DOHH2 (cell line): Measurements from ENCODE around the gene LYSMD4.

Source experiments
- H3F3A ChIP-seq: fragments of 200-600 bp; sonication (generic), shearing (Covaris generic); 2 replicates; pipeline ENCODE4 v1.6.0; 2016; ENCODE audit warnings: antibody characterized with exemption, mild to moderate bottlenecking; ENCODE audit not compliant: control insufficient read depth, insufficient read depth
- H3K27ac ChIP-seq: fragments of 200-600 bp; sonication (generic); 2 replicates; pipeline ENCODE4 v1.5.1; 2014; ENCODE audit warnings: low read depth, mild to moderate bottlenecking, low read length, moderate library complexity
- H3K27me3 ChIP-seq: fragments of 200-600 bp; sonication (generic); 2 replicates; pipeline ENCODE4 v1.6.1; 2014; ENCODE audit warnings: mild to moderate bottlenecking, low read length, mixed read lengths; ENCODE audit not compliant: control insufficient read depth
- H3K36me3 ChIP-seq: fragments of 200-600 bp; sonication (generic); 2 replicates; pipeline ENCODE4 v1.6.1; 2014; ENCODE audit warnings: mild to moderate bottlenecking, low read length, moderate library complexity, mixed read lengths; ENCODE audit not compliant: control insufficient read depth
- H3K4me1 ChIP-seq: fragments of 200-600 bp; sonication (generic); 2 replicates; pipeline ENCODE4 v1.6.1; 2014; ENCODE audit warnings: mild to moderate bottlenecking, low read length, mixed read lengths; ENCODE audit not compliant: control insufficient read depth
- H3K4me2 ChIP-seq: fragments of 200-600 bp; sonication (generic); 2 replicates; pipeline ENCODE4 v1.6.0; 2014; ENCODE audit warnings: mild to moderate bottlenecking, low read length, moderate library complexity
- H3K4me3 ChIP-seq: fragments of 200-600 bp; sonication (generic); 2 replicates; pipeline ENCODE4 v1.5.1; 2014; ENCODE audit warnings: mild to moderate bottlenecking, low read length, mixed read lengths
- H3K79me2 ChIP-seq: fragments of 200-600 bp; sonication (generic); 2 replicates; pipeline ENCODE4 v1.6.1; 2014; ENCODE audit warnings: mild to moderate bottlenecking, low read length, mixed read lengths; ENCODE audit not compliant: control insufficient read depth
- H3K9me2 ChIP-seq: fragments of 200-600 bp; sonication (generic); replicated peaks from 2 replicates; pipeline ENCODE4 v1.6.1; 2014; ENCODE audit warnings: mild to moderate bottlenecking, low read length, mixed read lengths; ENCODE audit not compliant: control insufficient read depth
- H3K9me3 ChIP-seq: fragments of 200-600 bp; sonication (generic); 2 replicates; pipeline ENCODE4 v1.6.1; 2014; ENCODE audit warnings: antibody characterized with exemption, low read length, mixed read lengths; ENCODE audit not compliant: control insufficient read depth, insufficient read depth
- H4K20me1 ChIP-seq: fragments of 200-600 bp; sonication (generic); 2 replicates; pipeline ENCODE4 v1.6.0; 2014; ENCODE audit warnings: low read depth, mild to moderate bottlenecking, antibody characterized with exemption, low read length, moderate library complexity; ENCODE audit not compliant: control insufficient read depth, insufficient read depth
- CTCF ChIP-seq: fragments of 200-600 bp; sonication (generic); IDR thresholded peaks from one replicate; pipeline ENCODE4 v1.5.1; 2014; ENCODE audit warnings: antibody characterized with exemption, mild to moderate bottlenecking, low read depth, low read length; ENCODE audit not compliant: poor library complexity, severe bottlenecking
- EZH2phosphoT487 ChIP-seq: fragments of 200-600 bp; sonication (generic); IDR thresholded peaks from 2 replicates; pipeline ENCODE4 v1.6.1; 2017; ENCODE audit warnings: borderline replicate concordance, mild to moderate bottlenecking, antibody characterized with exemption, low read length, moderate library complexity, mixed read lengths

Gene LYSMD4

GRCh38 chr15:99682455-99682854 lies 50.8 kb downstream of the LYSMD4 start:
- Histone ChIP-seq H3K27me3 (no peaks in the 10 kb centered on the region), H3K9me3 (peaks cover 12% of the 10 kb centered on the region; the same call in 1 of the 2 replicates), H3K79me2 (peaks cover 32% of the 10 kb centered on the region), H3F3A (peaks cover 27% of the 10 kb centered on the region), H4K20me1 (no peaks in the 10 kb centered on the region), H3K36me3 (peaks cover 79% of the 10 kb centered on the region), H3K4me1 (peaks cover 27% of the 10 kb centered on the region), H3K27ac (peak overlapping the region; percentile 61), H3K9me2 (no peaks in the 10 kb centered on the region), H3K4me3 (peak overlapping the region; percentile 31), H3K4me2 (peak overlapping the region; percentile 59)
- no peak for TF ChIP-seq EZH2phosphoT487
- no peak for TF ChIP-seq CTCF

GRCh38 chr15:99681990-99682389 lies 51.2 kb downstream of the LYSMD4 start:
- Histone ChIP-seq H3K27ac (peak overlapping the region; percentile 61), H3K9me2 (no peaks in the 10 kb centered on the region), H3K27me3 (no peaks in the 10 kb centered on the region), H3K4me1 (peaks cover 27% of the 10 kb centered on the region), H3K4me2 (peak overlapping the region; percentile 59), H3K9me3 (peaks cover 12% of the 10 kb centered on the region; the same call in 1 of the 2 replicates), H3K36me3 (peaks cover 80% of the 10 kb centered on the region), H3K79me2 (peaks cover 32% of the 10 kb centered on the region), H4K20me1 (no peaks in the 10 kb centered on the region), H3K4me3 (peak overlapping the region; percentile 31; the same call in 1 of the 2 replicates), H3F3A (peaks cover 27% of the 10 kb centered on the region)
- no peak for TF ChIP-seq EZH2phosphoT487
- TF ChIP-seq CTCF = no peak

GRCh38 chr15:99680276-99680675 lies 53.0 kb downstream of the LYSMD4 start:
- Histone ChIP-seq H3K27ac (no peak overlapping the region), H3K9me2 (no peaks in the 10 kb centered on the region), H3K9me3 (peaks cover 5% of the 10 kb centered on the region; the same call in 1 of the 2 replicates), H3K4me1 (peaks cover 27% of the 10 kb centered on the region), H3K4me2 (no peak overlapping the region), H3F3A (peaks cover 27% of the 10 kb centered on the region), H4K20me1 (no peaks in the 10 kb centered on the region), H3K27me3 (no peaks in the 10 kb centered on the region), H3K4me3 (no peak overlapping the region), H3K36me3 (peaks cover 77% of the 10 kb centered on the region), H3K79me2 (peaks cover 18% of the 10 kb centered on the region)
- TF ChIP-seq EZH2phosphoT487 (no peak), CTCF (no peak)
